Fibroblast of gingiva (primary cell): ENCODE data around the gene IGF2BP3.
A peak's percentile ranks its signal among the peaks of the same experiment; 100 is the strongest.

ENCODE experiments used
- DNase-seq: peaks from one replicate; pipeline ENCODE4 v3.0.0-alpha.2; 2011; ENCODE audit warnings: low read depth

Gene IGF2BP3

GRCh38 chr7:23472046-23472445, 1.8 kb upstream of the IGF2BP3 start:
- no peak for DNase-seq

GRCh38 chr7:23471106-23471859, 992 bp upstream of the IGF2BP3 start:
- DNase-seq: peak; percentile 78

GRCh38 chr7:23469961-23470250, 385 bp downstream of the IGF2BP3 start:
- no peak for DNase-seq

GRCh38 chr7:23469150-23469960, 936 bp downstream of the IGF2BP3 start:
- no peak for DNase-seq

- no peak for DNase-seq
Measured at GRCh38 chr7:23468526-23469149, 1.7 kb downstream of the IGF2BP3 start.

- peak; percentile 64 for DNase-seq
Measured at GRCh38 chr7:23467806-23468525, 2.3 kb downstream of the IGF2BP3 start.

- DNase-seq: no peak
Measured at GRCh38 chr7:23467291-23467805, 2.9 kb downstream of the IGF2BP3 start.

- DNase-seq: peak; percentile 68
Measured at GRCh38 chr7:23462846-23463245, 7.4 kb downstream of the IGF2BP3 start.

GRCh38 chr7:23458044-23458443, 12.2 kb downstream of the IGF2BP3 start:
- DNase-seq: no peak

- DNase-seq: no peak
Measured at GRCh38 chr7:23456093-23456492, 14.2 kb downstream of the IGF2BP3 start.

GRCh38 chr7:23454881-23455526, 15.3 kb downstream of the IGF2BP3 start:
- DNase-seq: no peak

GRCh38 chr7:23450518-23450917, 19.8 kb downstream of the IGF2BP3 start:
- no peak for DNase-seq

GRCh38 chr7:23449941-23450340, 20.4 kb downstream of the IGF2BP3 start:
- DNase-seq: peak; percentile 62

GRCh38 chr7:23445326-23445725, 25.0 kb downstream of the IGF2BP3 start:
- no peak for DNase-seq

GRCh38 chr7:23443974-23444373, 26.3 kb downstream of the IGF2BP3 start:
- DNase-seq: no peak

- DNase-seq: no peak
Measured at GRCh38 chr7:23438171-23438570, 32.1 kb downstream of the IGF2BP3 start.

GRCh38 chr7:23434147-23434917, 36.0 kb downstream of the IGF2BP3 start:
- DNase-seq: no peak

GRCh38 chr7:23431702-23432199, 38.5 kb downstream of the IGF2BP3 start:
- DNase-seq: no peak

- DNase-seq: no peak
Measured at GRCh38 chr7:23430893-23431259, 39.4 kb downstream of the IGF2BP3 start.

- DNase-seq: no peak
Measured at GRCh38 chr7:23426876-23427275, 43.4 kb downstream of the IGF2BP3 start.

- no peak for DNase-seq
Measured at GRCh38 chr7:23422909-23423308, 47.4 kb downstream of the IGF2BP3 start.
